B cell (primary cell): ENCODE data around the gene LYZL6. TPM values are rescaled to one million over a fixed set of nuclear protein-coding genes. Genes with fewer than 3 reads are reported as not detected.

Source experiments
- ATAC-seq: fragments of 200-7000 bp; cut with Tn5 transposase; one replicate; pipeline ENCODE4 v1.10.0; 2021; ENCODE audit warnings: low read depth, mild to moderate bottlenecking, moderate number of reproducible peaks, moderate library complexity
- CTCF ChIA-PET: fragments of 350-600 bp; sonication (Branson Sonifier 250); formaldehyde crosslinking; loops from one replicate; lab custom pipeline; 2021; ENCODE audit warnings: antibody characterized with exemption, inconsistent platforms; lab: Charles Lee
- POLR2A ChIA-PET: fragments of 350-600 bp; sonication (Branson Sonifier 250); formaldehyde crosslinking; loops from one replicate; lab custom pipeline; 2021; ENCODE audit warnings: antibody characterized with exemption; lab: Charles Lee
- DNase-seq: peaks from one replicate; pipeline ENCODE4 v3.0.0; 2013
- H2AFZ ChIP-seq: 2 replicates; pipeline ENCODE4 v1.6.1; 2012; ENCODE audit warnings: mild to moderate bottlenecking, low read depth, low read length; ENCODE audit not compliant: insufficient read depth, poor library complexity, severe bottlenecking
- H3K27ac ChIP-seq, 2 donors: 1 replicate in 1 of 2; 2 replicates in 1 of 2; pipeline ENCODE4 v1.5.1; 2012 to 2013; ENCODE audit warnings: low read length in 2 of 2, mild to moderate bottlenecking in 2 of 2, moderate library complexity in 1 of 2
- H3K27me3 ChIP-seq, 4 experiments: fragments of 200-600 bp in 1 of 4; sonication (generic) in 1 of 4; replicated peaks in 1 of 4; 1 replicate in 2 of 4; 2 replicates in 2 of 4; pipeline versions ENCODE4 v1.6.1 to v1.7.0; 2013 to 2016; ENCODE audit warnings: low read length in 3 of 4, mild to moderate bottlenecking in 2 of 4, mixed read lengths in 1 of 4, moderate library complexity in 1 of 4; ENCODE audit not compliant: insufficient read depth in 4 of 4, control insufficient read depth in 3 of 4; ENCODE audit errors: control extremely low read depth in 1 of 4
- H3K36me3 ChIP-seq, 2 experiments: replicated peaks in 1 of 2; 1 replicate in 1 of 2; 2 replicates in 1 of 2; pipeline versions ENCODE4 v1.6.1 to v1.7.1; 2013; ENCODE audit warnings: low read length in 1 of 2; ENCODE audit not compliant: insufficient read depth in 2 of 2, control insufficient read depth in 1 of 2; ENCODE audit errors: control extremely low read depth in 1 of 2, extremely low read depth in 1 of 2
- H3K4me1 ChIP-seq, 2 donors: fragments of 200-600 bp in 1 of 2; sonication (generic) in 1 of 2; 1 replicate in 1 of 2; 2 replicates in 1 of 2; pipeline versions ENCODE4 v1.5.1 to v1.6.1; 2013 to 2017; ENCODE audit warnings: low read length in 2 of 2; ENCODE audit not compliant: control insufficient read depth in 2 of 2, insufficient read depth in 2 of 2
- H3K4me2 ChIP-seq: replicated peaks from 2 replicates; pipeline ENCODE3; 2012; ENCODE audit warnings: mild to moderate bottlenecking, low read depth, low read length; ENCODE audit not compliant: poor library complexity, severe bottlenecking
- H3K4me3 ChIP-seq, 5 experiments: fragments of 200-600 bp in 1 of 5; sonication (generic) in 1 of 5; 1 replicate in 3 of 5; 2 replicates in 2 of 5; pipeline versions ENCODE4 v1.5.1 to v1.7.0; 2011 to 2016; ENCODE audit warnings: low read length in 4 of 5, mild to moderate bottlenecking in 4 of 5, low read depth in 2 of 5, control low read depth in 1 of 5, moderate library complexity in 1 of 5; ENCODE audit not compliant: insufficient read depth in 1 of 5; ENCODE audit errors: control extremely low read depth in 1 of 5, extremely low read depth in 1 of 5
- H3K79me2 ChIP-seq: fragments of 200-600 bp; sonication (generic); one replicate; pipeline ENCODE4 v1.6.0; 2016; ENCODE audit warnings: low read length; ENCODE audit not compliant: control insufficient read depth, insufficient read depth
- H3K9ac ChIP-seq: fragments of 200-600 bp; sonication (generic); 2 replicates; pipeline ENCODE4 v1.6.1; 2017; ENCODE audit warnings: mild to moderate bottlenecking, low read length, moderate library complexity
- H3K9me3 ChIP-seq, 3 donors: one replicate each; pipeline versions ENCODE4 v1.6.1 to v1.7.1; 2013; ENCODE audit warnings: low read length in 2 of 3; ENCODE audit not compliant: control insufficient read depth in 2 of 3, insufficient read depth in 1 of 3; ENCODE audit errors: control extremely low read depth in 1 of 3
- H4K20me1 ChIP-seq: 2 replicates; pipeline ENCODE4 v1.6.0; 2012; ENCODE audit warnings: mild to moderate bottlenecking, low read length; ENCODE audit not compliant: insufficient read depth, control insufficient read depth, poor library complexity, severe bottlenecking
- H3K27ac Mint-ChIP-seq: one replicate; pipeline ENCODE4 v1.8.0; 2021; ENCODE audit warnings: mixed read lengths
- H3K27me3 Mint-ChIP-seq: one replicate; pipeline ENCODE4 v1.8.0; 2021; ENCODE audit warnings: mixed read lengths
- H3K4me1 Mint-ChIP-seq: one replicate; pipeline ENCODE4 v1.8.0; 2021; ENCODE audit warnings: mixed read lengths
- H3K4me3 Mint-ChIP-seq: one replicate; pipeline ENCODE4 v1.8.0; 2021; ENCODE audit warnings: mixed read lengths
- H3K9me3 Mint-ChIP-seq: one replicate; pipeline ENCODE4 v1.8.0; 2022; ENCODE audit warnings: mixed read lengths; ENCODE audit not compliant: insufficient read depth
- CTCF ChIP-seq: fragments of 200-600 bp; IDR thresholded peaks from one replicate; pipeline ENCODE4 v1.8.0; 2022; ENCODE audit warnings: antibody characterized with exemption, mild to moderate bottlenecking
- EZH2 ChIP-seq: IDR thresholded peaks from 2 replicates; pipeline ENCODE4 v1.6.1; 2012; ENCODE audit warnings: borderline replicate concordance, low read depth, mild to moderate bottlenecking, moderate library complexity, low read length; ENCODE audit not compliant: insufficient read depth, poor library complexity, severe bottlenecking
- WGBS: methylation state at CpG from one replicate; pipeline ENCODE4 v1.1.5; 2013; ENCODE audit warnings: missing lambda C conversion rate; ENCODE audit not compliant: insufficient coverage; 5-methylcytosine and 5-hydroxymethylcytosine counted together
- intact Hi-C: fragments of 100-400 bp; cut with micrococcal nuclease; formaldehyde crosslinking; loops from one replicate; pipeline ENCODE4 v1.10.0; 2022
- polyA plus RNA-seq: library from polyadenylated mRNA; depleted of rRNA; stranded (reverse); fragments of >200 nt; gene quantifications from 2 replicates; pipeline ENCODE4 v1.2.3, GENCODE V29; 2012
- small RNA-seq: library from RNA; depleted of rRNA; stranded (forward); fragments of <200 nt; gene quantifications from one replicate; pipeline ENCODE3, GENCODE V24; 2012; ENCODE audit warnings: low replicate concordance, low read depth; ENCODE audit not compliant: insufficient read length
- total RNA-seq, 2 donors: library from RNA; stranded (reverse); fragments of 120-200 nt in 1 of 2; gene quantifications; 1 replicate in 1 of 2; 2 replicates in 1 of 2; pipeline versions ENCODE4 v1.2.3 to v1.2.4, GENCODE V29; 2013 to 2022

Gene LYZL6
- total and polyA plus RNA-seq, 2 donors (not counting 1 experiment from before 2014, with no cell fraction given), result not detected

GRCh38 chr17:35889241-35889640 is 54.3 kb downstream of the LYZL6 start:
- ChIA-PET CTCF (no interaction called here), POLR2A (no interaction called here)
- Histone ChIP-seq H3K79me2 (no peaks in the 10 kb centered on the region), H3K4me3 (no peak overlapping the region), H3K9me3 (no peaks in the 10 kb centered on the region), H3K4me2 (no peak overlapping the region), H3K9ac (no peak overlapping the region), H4K20me1 (no peaks in the 10 kb centered on the region), H3K36me3 (no peaks in the 10 kb centered on the region), H3K27me3 (no peaks in the 10 kb centered on the region), H3K27ac (no peak overlapping the region), H2AFZ (no peak overlapping the region), H3K4me1 (no peaks in the 10 kb centered on the region)
- Mint-ChIP-seq H3K27ac (no peak overlapping the region), H3K9me3 (no peaks in the 10 kb centered on the region), H3K4me3 (no peak overlapping the region), H3K27me3 (no peaks in the 10 kb centered on the region), H3K4me1 (no peaks in the 10 kb centered on the region)
- no peak for DNase-seq
- TF ChIP-seq EZH2, result no peak
- no peak for TF ChIP-seq CTCF
- intact Hi-C loops, result no loop called here
- no CpG with 5 or more reads among the region's 2 CpGs for WGBS
- no peak for ATAC-seq

Small RNA genes lying within 50 kb of the gene (small RNA-seq; reads per million reads assigned to genes)
- 27.7 reads per million, percentile 91 among the genes with 10 or more reads in this experiment for gene RF00100

Other genes starting within 250 kb of the LYZL6 start
- 1.2 TPM in 1 of 2 replicates, not detected in the other for gene RASL10B, start 212.1 kb downstream of the LYZL6 start, total RNA-seq
- gene RASL10B, start 212.1 kb downstream of the LYZL6 start, polyA plus RNA-seq, result 0.04 and 0.06 TPM in 2 replicates
- 0.17 TPM in 1 of 2 replicates, not detected in the other for gene GAS2L2, start 190.5 kb downstream of the LYZL6 start, total RNA-seq
- 0.09 and 0.10 TPM in 2 replicates for gene GAS2L2, start 190.5 kb downstream of the LYZL6 start, polyA plus RNA-seq
- not detected in 2 replicates for gene C17orf50, start 182.8 kb downstream of the LYZL6 start, total RNA-seq
- gene C17orf50, start 182.8 kb downstream of the LYZL6 start, polyA plus RNA-seq, result not detected in 2 replicates
- 2.0 and 2.4 TPM in 2 replicates for gene MMP28, start 148.1 kb downstream of the LYZL6 start, total RNA-seq
- gene MMP28, start 148.1 kb downstream of the LYZL6 start, polyA plus RNA-seq, result 0.15 and 0.74 TPM in 2 replicates
- 246 and 249 TPM in 2 replicates for gene TAF15, start 134.2 kb downstream of the LYZL6 start, total RNA-seq
- 51.0 and 83.9 TPM in 2 replicates for gene TAF15, start 134.2 kb downstream of the LYZL6 start, polyA plus RNA-seq
- not detected in 2 replicates for gene HEATR9, start 74.8 kb downstream of the LYZL6 start, total RNA-seq
- 0.06 and 0.09 TPM in 2 replicates for gene HEATR9, start 74.8 kb downstream of the LYZL6 start, polyA plus RNA-seq
- 2.9 and 3.3 TPM in 2 replicates for gene CCL5, start 63.4 kb downstream of the LYZL6 start, total RNA-seq
- 5.3 and 5.4 TPM in 2 replicates for gene CCL5, start 63.4 kb downstream of the LYZL6 start, polyA plus RNA-seq
- gene RDM1, start 12.9 kb downstream of the LYZL6 start, total RNA-seq, result not detected in 2 replicates
- gene RDM1, start 12.9 kb downstream of the LYZL6 start, polyA plus RNA-seq, result not detected in 2 replicates
- not detected in 2 replicates for gene CCL16, start 37.8 kb upstream of the LYZL6 start, total RNA-seq
- gene CCL16, start 37.8 kb upstream of the LYZL6 start, polyA plus RNA-seq, result not detected in 2 replicates
- not detected in 2 replicates for gene CCL14, start 43.0 kb upstream of the LYZL6 start, total RNA-seq
- not detected in 2 replicates for gene CCL14, start 43.0 kb upstream of the LYZL6 start, polyA plus RNA-seq
- gene CCL15, start 57.8 kb upstream of the LYZL6 start, total RNA-seq, result not detected in 2 replicates
- not detected in 2 replicates for gene CCL15, start 57.8 kb upstream of the LYZL6 start, polyA plus RNA-seq
- not detected in 2 replicates for gene CCL23, start 74.3 kb upstream of the LYZL6 start, total RNA-seq
- gene CCL23, start 74.3 kb upstream of the LYZL6 start, polyA plus RNA-seq, result 0.61 TPM in 1 of 2 replicates, not detected in the other
- gene CCL18, start 120.6 kb upstream of the LYZL6 start, total RNA-seq, result not detected in 2 replicates
- gene CCL18, start 120.6 kb upstream of the LYZL6 start, polyA plus RNA-seq, result not detected in 2 replicates
- gene CCL3, start 146.4 kb upstream of the LYZL6 start, total RNA-seq, result 4.5 and 5.7 TPM in 2 replicates
- 31.3 and 54.5 TPM in 2 replicates for gene CCL3, start 146.4 kb upstream of the LYZL6 start, polyA plus RNA-seq
- 7.6 and 8.8 TPM in 2 replicates for gene CCL4, start 160.1 kb upstream of the LYZL6 start, total RNA-seq
- 3.5 and 7.5 TPM in 2 replicates for gene CCL4, start 160.1 kb upstream of the LYZL6 start, polyA plus RNA-seq
- 17.2 and 17.3 TPM in 2 replicates for gene TBC1D3B, start 232.9 kb upstream of the LYZL6 start, total RNA-seq
- gene TBC1D3B, start 232.9 kb upstream of the LYZL6 start, polyA plus RNA-seq, result 3.2 and 3.6 TPM in 2 replicates